8988T (cell line): ENCODE data around the gene GNL3L.
"Not testable (repeated sequence)": the region's sequence is repeated elsewhere in the genome, so short reads cannot be mapped to it uniquely, and the experiment has no call there.

Experiments
- DNase-seq: peaks from one replicate; pipeline ENCODE4 v3.0.0; 2011

GNL3L gene

DNA sequence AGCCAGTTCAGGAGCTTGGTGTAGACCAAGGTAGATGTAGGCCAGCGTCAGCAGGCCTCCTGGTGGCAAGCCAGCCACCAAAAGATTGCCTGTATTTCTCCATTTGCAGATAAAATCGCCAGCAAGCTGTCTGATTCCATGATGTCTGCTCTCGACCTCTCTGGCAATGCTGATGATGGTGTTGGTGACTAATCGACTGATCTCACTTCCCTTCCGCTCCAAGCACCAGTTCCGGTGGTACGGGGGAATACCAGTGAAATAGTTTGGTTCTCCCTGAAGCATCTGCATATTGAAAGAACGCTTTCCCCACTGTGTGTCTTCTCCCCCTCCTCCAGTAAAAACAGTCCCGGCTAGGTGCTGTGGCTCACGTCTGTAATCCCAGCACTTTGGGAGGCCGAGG lies 30.4 kb downstream of the GNL3L start:
- DNase-seq = no peak

DNA sequence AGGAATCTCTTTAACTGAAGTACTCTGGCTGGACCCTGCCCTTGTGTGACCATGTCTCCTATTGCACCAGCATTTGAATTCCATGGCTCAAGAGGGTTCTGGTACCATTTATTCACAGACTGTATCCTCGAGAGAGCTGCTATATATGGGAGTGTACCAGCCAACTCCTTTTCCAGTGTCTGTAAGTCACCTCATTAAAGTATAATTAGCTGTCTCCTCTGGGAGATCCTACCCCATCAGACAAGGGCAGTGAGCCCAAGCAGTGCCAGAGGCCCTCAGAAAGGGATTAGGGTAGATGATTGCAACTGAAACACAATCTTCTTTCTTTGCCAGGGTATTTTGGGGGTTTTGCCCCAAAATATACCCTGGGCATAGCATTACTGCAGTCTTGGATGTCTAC lies 31.6 kb downstream of the GNL3L start:
- DNase-seq = no peak

DNA sequence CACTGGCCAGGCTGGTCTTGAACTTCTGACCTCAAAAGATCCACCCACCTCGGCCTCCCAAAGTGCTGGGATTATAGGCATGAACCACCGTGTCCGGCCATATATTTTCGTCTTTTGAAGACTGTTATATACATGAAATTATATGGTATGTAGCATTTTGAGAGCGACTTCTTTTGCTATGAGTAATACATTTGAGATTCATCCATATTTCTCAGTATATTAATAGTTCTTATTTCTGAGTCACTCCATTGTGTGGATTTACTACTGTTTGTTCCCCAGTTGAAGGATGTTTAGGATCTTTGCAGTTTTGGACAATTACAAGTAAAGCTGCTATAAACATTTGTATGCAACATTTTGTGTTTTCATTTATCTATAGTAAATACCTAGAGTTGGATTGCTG lies 34.9 kb downstream of the GNL3L start:
- no peak for DNase-seq

- DNase-seq = no peak
Observed at GRCh38 chrX:54570332-54570731, 40.3 kb downstream of the GNL3L start.

- DNase-seq = not testable (repeated sequence)
Observed at GRCh38 chrX:54572641-54573040, 42.6 kb downstream of the GNL3L start.

DNA sequence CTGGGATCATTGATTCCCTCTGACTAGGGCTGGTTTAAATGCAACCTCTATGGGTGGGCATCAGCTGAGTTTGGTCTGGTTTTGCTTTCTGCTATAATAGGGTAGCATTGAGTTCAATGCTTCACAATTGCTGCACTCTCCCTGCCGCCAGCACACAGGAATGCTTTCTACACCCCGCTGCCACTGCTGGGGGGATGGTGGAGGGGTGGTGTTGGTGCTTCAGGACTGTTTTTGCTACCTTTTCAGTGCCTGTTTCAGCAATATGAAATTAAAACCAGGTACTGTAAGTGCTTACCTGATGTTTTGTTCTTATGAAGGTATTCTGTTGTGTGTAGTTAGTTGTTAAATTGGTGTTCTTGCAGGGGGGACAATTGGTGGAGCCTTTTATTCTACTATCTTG lies 67.7 kb downstream of the GNL3L start:
- DNase-seq = no peak

GRCh38 chrX:54602563-54602962 lies 72.5 kb downstream of the GNL3L start:
- DNase-seq = no peak
